Iris pigment epithelial cell (primary cell): ENCODE data around the gene H6PD.

Source experiments
- DNase-seq: peaks from one replicate; pipeline ENCODE4 v3.0.0-alpha.2; 2011; ENCODE audit warnings: low read depth

H6PD gene

DNA sequence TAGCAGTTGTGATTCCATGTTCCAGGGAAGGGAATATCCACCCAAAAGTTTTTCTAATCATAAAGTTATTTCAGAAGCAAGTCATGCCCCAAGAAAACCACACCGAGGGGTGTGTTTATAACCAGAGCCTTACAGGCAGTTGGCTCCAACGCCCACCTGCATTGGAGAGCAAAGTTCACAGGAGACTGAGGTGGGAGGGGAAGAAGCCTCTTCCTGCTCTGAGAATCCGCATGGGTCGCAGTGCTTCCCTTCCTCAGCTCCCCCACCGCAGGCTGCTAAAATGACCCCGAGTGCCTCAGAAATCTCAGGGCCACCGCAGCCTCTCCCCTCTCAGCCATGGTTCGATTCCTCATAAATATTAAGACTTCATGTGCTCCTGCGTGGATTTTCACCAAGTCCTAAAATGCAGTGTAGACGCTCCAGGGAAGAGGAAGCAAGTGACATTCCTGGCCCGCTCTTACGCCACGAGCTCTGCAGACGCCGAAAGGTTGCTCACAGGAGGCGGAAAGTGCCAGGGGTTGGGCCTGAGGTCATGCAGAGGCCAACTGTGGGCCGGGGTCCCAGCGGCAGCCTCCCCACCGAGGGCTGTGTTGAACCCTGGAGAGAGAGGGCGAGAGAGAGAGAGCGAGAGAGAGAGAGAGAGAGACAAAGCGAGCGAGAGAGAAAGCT is 44.7 kb downstream of the H6PD start:
- no peak for DNase-seq

DNA sequence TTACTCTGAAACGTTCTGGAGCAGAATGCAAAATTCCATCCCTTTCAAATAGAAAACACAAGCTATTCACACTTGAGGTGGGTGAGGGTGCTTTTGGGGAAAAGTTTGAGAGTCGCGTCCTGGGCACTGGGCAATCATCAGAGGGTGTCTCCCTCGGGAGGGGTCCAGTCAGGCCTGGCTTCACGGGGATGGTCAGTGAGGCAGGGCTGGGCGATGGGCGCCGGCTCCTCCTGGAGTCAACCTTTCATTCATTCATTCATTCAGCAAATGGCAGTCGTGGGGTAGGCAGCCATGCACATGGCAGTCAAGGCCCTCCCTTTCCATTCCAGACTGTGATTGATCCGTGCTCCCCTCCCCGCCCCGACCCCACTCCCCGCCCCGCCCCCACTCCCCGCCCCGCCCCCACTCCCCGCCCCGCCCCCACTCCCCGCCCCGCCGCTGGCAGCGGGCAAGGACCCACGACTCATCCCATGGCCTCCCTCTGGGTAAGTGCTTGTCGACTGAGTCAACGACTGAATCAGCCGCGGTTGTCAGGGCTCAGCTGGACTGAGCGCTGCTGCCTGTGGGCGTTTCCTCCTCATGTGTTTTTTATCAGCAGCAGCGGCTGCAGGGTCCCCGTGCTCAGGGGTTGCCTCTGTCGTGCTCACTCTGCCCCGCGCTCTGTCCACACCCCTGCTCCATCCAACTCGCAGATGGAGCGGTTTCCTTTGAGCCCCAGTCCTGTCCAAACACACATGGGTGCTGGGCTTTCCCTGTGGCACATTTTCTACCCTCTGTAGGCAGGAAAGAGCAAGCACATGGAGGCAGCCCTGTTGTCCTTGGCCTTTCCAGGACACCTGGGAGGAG is 45.7 kb downstream of the H6PD start:
- peak; percentile 94 for DNase-seq

DNA sequence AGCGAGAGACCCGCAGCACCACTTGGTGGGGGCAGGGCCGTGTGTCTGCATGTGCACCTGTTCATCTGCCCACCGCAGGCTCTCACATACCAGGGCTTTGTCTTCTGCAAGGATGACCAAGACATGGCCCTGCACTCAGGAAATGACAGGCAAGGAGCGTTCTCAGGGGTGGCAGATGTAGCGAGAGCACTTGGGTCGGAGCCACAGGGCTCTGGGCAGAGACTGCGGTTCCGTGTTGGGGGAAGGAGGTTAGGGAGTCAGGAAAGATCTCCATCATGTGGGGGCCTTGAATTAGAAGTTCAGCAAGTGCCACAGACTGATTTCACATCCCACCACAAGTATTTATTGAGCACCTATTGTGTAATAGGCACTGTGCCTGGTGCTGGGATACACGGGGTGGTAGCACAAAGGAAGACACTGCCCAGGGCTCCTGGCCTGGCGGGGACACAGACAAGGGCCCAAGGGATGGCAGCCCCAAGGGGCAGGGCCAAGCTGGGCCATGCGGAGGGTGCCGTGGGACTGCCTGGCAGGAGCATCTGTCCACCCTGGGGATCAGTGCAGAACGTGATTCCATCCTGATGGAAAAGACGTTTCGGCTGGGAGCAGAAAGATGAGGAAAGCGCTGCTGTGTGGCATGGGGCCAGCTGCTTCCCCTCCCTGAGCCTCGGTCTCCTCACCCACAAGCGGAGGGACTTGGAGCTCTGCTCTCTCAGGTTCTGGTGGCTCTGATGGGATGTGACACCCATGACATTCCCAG is 46.7 kb downstream of the H6PD start:
- DNase-seq, result peak; percentile 59

DNA sequence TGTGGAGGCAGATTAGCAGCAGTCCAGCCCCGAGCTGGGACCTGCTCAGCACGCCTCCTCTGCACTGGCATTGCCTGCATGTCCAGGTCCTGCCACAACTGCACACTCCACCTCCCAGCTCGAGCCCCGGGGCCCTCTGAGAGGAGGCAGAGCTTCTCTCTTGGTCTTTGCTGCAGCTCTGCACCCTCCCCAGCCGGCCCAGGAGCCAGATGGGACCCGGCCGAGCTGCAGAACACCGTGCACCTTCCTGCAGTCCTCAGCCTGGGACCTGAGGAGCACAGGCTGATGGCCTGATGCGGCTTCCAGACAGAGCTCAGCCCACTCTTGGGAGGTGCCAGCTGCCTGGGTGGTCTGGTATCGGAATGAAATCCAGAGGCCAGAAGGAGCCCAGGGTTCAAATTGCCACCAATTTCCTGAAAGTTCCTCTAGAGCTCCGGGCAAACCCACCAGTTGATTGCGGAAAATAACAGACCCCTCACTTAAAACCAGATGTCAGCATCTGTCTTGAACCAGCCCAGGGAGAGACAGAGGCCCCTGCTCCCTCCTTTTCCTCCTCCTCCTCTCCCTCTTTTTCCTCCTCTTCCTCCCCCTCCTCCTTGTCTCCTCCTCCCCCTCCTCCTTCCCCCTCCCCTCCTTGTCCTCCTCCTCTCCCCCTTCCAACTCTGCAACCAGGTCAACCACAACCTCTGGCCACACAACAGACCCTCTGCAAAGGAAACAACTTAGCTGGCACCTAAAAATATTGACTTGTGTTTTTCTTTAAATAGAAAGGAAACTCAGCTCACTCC is 47.5 kb downstream of the H6PD start:
- no peak for DNase-seq

DNA sequence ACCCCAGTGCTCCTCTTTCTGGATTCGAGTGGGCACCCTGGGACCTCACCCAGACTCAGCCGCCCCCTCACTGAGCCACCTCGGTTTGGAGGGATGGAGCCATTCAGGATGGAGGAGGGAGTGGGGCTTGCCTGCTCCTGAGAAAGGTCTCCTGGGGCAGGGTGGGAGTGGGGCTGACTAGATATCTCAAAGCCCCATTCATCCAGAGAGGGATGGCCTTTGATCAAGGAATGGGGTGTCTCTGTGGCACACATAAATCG is 48.1 kb downstream of the H6PD start:
- no peak for DNase-seq

DNA sequence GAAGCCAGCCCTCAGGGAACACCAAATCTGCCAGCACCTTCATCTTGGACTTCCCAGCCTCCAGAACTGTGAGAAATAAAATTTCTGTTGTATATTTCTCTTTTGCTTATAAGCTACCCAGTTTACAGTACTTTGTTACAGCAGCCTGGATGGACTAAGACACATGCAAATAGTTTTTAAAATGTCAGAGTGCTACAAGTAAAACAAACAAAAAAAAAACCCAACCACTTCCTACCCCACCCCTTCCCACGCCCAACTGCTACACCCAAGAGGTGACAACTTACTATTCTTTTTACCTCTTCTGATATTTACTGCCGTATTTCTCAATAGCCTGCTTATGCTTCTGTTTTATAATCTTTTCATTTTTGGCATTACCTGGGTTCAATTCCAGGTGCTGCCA is 49.5 kb downstream of the H6PD start:
- no peak for DNase-seq

DNA sequence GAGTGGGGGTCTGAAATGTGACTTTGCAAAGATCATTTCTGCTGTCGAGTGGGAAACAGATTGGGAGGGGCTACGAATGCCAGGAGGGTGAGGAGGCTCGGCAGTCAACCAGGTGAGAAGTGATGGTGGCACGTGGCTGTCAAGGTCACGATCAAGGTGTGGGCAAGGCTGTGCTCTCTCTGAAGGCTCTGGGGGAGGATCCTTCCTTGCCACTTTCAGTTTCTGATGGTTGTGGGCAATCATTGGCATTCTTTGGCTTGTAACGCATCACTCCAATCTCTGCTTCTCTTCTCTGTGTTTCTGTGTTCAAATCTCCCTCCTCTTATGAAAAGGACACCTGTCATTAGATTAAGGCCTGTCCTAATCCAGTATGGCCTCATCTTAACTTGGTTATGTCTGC is 52.0 kb downstream of the H6PD start:
- no peak for DNase-seq

DNA sequence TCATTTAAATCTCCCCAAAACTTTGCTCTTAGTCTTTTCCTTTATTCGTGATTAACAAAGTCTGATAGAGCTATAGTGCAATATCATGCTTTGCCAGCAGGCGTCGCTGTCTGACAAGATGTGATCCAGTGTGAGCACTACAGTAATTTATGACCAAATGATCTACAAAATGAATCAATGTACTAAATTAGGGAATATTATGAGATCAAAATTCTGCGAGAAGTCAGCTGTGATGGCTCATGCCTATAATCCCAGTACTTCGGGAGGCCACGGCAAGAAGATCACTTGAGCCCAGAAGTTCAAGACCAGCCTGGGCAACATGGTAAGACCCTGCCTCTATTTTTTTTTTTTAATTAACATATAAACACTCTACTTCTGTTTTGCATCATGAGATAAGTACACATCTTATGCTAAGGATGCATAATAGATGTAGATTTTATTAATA is 54.5 kb downstream of the H6PD start:
- DNase-seq, result peak; percentile 57

DNA sequence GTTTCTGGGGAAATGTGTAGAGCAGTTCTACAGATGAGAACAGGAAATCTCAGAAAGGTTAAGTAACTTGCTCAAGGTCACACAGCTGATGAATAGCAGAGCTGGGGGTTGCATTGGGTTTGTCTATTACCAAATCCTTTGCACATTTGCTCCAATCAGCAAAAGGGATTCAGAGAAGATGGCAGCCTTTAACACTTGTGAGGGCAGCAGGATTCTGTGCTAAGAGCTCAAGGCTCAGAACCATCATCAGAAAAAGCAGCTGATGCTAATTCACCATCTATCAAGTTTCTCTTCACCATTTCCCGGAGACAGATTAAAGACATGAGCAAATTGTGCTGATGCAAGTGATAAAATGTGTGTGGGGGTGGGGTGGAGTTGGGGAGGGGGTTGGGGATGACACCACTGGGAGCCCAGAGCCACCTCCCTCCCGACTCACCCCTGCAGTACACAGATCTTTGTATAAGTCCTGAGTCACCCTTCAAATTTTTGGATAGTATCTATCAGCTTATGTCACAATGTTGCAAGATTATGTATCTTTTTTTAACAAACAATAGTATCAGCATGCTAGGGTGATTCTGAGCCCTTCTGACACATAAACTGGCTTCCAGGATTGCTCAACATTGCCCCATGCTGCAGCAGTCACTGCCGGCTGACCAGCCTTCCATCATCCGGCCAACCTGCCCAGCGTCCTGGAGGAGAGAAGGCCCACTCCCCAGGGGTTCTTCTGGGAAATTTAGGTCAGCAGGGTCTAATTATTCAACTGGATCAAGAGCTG is 55.3 kb downstream of the H6PD start:
- DNase-seq, result peak; percentile 94

DNA sequence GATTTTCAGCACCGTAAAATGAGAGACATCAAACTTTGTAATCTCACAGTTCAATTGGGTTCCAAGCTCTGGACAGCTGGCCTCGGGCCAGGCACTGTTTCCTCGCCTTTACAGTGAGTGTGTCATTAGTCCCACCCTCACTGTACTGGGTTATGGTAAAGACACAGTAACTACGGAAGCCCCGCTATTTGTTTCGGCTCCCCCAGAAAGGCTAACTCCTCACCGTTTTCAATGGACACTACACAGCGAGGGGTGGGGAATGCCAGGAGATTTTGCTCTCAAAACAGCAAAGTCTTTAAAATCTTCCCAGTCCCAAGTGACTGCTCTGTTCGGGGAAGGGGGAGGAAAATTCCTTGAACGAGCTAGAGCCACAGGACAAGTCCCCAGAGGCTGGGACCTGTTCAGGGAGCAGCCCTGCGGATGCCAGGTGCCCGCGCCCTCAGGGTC is 57.4 kb downstream of the H6PD start:
- peak; percentile 67 for DNase-seq

DNA sequence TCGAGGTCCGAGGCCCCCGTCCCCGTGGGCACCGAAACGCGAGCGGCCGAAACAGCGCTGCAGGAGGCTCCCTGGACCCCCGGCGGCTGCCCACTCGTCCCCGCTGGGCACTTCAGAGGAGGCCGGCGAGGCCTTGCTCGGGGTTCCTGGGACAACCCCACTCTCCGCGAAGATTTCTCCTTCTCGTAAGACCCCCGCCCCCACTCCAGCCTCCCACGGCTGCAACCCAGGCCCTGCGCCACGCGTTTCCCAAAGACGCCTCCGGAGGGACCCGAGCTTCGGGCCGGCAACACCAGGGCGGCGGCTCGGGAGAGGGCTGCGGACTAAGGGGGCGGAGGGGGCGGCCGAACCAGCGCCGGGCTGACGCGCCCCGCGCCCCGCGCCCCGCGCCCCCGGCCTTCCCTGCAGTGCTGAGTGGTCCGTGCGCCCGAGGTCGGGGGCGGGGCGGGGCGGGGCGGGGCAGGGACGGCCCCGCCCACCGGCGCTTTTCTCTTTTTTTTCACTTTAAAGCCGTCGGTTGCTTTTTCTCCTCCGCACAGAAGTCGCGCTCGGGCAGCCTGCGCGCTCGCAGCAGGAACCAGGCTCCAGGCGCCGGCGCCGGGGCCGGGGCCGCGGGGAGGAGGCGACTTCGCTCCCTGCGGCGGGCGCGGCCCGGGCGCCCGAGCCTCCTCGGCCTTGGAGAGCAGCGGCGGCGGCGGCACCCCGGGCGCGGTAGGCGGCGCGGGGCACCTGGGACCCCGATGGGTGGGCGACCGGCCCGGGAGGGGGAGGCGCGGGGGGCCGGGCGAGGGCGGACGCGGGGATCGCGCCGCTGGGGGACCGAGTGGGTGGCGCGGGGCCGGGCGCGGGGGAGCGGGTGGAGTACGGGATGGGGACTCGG is 58.0 kb downstream of the H6PD start, which contains the start of gene SPSB1:
SPSB1 (plus strand) TSS at position 534 of the 880 bp plus-strand sequence. CDS start 62,998 bp downstream, outside the sequence.
- DNase-seq, result peak; percentile 79

DNA sequence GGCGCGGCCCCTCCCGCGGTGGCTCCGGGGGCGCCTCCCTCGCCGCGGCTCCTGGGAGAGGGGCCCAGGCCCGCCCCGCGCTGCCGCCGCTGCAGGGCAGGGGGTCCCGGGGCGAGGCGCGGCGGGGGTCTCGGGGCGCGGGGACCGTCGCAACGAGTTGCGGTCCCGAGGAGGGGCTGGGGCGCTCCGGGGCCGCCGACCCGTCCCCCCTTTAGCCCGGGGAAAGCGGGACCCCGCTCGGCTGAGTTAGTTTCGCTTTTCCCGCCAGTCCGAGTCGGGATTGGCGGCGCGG is 58.6 kb downstream of the H6PD start:
- DNase-seq, result no peak

DNA sequence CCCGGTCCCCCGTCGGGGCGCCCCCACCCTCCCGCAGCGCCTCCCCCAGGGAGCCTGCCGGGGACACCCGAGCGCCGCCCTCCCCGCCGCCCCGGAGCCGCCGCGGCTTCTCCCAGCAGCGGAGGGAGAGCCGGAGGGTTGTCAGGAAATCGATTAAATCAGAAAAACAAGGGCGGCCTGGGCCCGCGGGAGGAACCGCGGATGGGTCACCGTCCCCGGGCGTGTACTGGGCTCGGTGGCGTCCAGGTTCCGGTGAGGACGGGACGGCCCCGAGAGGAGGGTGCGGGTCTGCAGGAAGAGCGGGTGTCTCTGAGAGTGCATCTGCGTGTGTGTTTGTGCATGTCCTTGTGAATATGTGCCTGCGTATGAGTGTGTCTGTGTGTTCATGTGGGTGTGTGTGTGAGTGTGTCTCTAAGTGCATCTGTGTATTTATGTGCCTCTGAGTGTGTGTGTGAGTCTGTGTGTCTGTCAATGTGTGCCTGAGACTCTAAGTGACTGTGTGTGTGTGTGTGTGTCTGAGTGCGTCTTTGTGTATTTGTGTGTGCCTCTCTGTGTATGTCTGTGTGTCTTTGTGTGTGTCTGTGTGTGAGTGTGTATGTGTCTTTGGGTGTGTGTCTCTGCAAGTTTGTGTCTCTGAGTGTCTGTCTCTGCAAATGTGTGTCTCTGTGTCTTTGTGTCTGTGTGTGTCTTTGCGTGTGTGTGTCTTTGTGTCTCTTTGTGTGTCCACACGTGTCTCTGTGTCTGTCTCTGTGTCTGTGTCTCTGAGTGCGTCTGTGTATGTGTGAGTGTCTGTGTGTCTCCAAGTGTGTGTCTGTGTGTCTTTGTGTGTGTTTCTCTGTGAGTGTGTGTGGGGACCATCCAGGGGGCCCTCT is 59.2 kb downstream of the H6PD start:
- DNase-seq, result peak; percentile 59

DNA sequence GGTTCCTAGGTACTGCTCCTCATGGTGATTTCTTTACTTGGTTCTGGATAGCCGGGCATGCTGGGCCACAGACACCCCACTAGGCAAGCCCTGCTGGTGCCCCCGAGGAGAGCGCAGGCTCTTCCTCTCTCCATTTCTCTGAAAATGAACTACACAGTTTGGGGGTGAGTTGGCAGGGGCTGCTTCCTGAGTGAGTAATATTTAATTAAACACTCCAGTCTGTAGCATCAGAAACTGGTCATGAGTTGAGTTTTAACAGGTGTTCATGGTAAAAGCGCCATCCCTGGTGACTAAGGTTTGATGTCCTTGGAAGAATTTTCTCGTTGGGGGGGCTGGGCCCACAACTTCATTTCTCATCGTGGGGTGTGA is 59.8 kb downstream of the H6PD start:
- DNase-seq, result peak; percentile 87

DNA sequence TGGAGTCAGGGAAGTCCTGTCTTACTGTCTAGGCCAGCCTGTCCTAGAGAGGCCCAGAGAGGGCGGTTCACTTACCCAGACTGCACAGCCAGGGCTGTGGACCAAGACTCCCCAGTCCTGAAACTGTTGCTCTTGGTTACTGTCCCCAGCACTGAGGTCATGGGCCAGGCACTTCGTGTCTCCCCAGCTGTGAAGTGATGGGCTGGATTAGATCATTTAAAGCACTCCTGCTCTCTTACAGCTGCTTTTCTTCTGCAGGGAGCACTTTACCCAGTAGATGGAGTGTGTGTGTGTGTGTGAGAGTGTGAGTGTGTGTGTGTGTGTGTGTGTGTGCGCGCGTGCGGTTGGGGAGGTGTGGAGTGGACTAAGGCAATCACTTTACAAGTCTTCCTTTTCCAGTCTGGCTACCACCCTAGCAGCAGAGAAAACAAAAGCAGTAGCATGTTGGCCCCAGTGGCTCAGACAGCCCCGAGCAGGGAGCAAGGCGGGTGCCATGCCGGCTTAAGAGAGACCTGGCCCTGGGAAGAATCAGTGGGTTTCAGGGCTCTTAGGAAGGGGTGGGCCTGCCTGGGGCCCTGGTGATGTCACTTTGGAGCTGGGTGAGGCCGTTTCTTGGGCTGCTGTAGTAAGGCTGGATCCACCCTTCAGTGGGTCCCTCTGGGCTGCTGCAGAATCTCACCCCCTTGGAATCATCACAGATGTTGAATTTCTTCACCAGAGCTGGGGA is 60.5 kb downstream of the H6PD start:
- DNase-seq, result peak; percentile 77

DNA sequence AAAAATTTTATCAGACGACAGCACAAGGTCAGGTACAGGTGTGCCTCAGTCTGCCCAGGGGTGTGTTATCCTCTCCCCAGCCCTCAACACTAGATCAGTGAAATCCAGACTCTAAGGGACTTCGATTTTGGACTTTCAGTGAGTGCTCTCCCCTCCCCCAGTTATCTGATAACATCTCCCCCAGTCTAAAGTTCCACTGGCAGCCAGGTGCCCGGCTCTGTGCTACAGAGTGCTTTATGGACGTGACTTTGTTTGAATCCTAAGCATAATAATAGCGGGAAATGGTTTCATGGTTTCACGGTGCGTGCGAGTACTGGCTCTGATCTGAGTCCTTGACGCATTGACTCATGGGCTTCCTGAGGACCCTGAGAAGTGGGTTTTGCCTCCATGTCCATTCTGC is 61.3 kb downstream of the H6PD start:
- no peak for DNase-seq

DNA sequence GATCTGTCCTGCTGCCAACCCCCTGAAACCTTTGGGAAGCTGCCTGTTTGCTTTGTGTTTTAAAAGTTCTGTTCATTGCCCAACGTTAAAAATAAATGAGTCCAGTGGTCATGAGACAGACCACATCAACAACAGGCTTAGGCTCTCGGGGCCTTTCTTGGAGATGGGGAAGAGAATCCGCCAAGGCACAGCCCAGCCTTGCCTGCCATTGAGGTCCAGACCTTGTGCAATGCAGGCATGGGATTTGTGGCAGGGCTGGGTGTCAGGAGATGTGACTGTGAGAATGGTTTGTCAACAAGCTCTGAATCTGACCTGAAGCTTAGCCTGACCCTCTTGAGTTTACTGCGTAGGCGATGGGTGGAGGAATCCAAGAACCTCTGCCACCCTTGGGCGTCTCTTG is 62.3 kb downstream of the H6PD start:
- no peak for DNase-seq

DNA sequence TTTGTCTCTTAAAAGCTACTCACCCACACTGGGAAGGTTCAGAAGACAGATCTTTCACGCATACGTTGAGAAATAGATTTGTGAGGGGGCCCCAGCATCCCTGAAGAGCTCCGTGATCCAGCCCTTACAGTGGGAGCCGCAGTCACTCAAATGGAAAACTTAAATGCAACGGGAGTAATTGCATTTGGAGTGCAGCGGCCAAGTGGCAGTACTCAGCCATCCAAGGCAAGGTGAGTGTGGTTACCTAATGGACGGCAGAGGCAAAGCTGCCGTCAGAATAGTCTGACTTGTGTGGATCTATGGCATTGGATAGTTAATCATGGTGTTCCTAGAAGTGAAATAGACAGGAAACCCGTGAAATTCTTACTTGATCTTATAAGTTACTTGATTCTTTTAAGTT is 63.3 kb downstream of the H6PD start:
- no peak for DNase-seq

DNA sequence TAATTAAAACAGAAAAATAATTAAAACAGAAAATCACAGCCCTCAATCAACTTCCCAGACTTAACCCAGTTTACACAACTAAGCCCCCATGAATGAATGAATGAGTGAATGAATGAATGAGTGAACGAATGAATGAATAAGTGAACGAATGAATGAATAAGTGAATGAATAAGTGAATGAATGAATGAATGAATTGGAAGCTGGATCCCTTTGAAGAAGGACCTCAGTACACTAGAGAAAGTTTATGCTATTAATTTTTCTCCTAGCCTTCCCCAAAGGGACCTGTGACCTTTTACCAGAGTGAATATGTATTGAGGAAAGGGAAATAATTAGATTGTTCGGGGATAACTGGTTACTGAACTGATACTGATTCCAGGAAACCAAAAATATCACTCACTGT is 63.7 kb downstream of the H6PD start:
- no peak for DNase-seq
